Keratinocyte (primary cell): ENCODE measurements around the gene ZNF350.

Source experiments
- CTCF ChIP-seq, 3 experiments: IDR thresholded peaks in 1 of 3; conservative IDR thresholded peaks in 1 of 3; optimal IDR thresholded peaks in 1 of 3; 2 replicates in 2 of 3; 3 replicates in 1 of 3; pipeline versions ENCODE3 to v1.5.1; 2011; ENCODE audit warnings: low read length in 3 of 3, mild to moderate bottlenecking in 3 of 3, moderate library complexity in 2 of 3, control low read depth in 1 of 3, inconsistent platforms in 1 of 3; ENCODE audit not compliant: insufficient read depth in 2 of 3; ENCODE audit errors: extremely low read depth in 1 of 3
- EZH2 ChIP-seq: IDR thresholded peaks from one replicate; pipeline ENCODE4 v1.6.1; 2012; ENCODE audit warnings: inconsistent platforms, mild to moderate bottlenecking, low read length, moderate library complexity

- TF ChIP-seq CTCF (optimal IDR thresholded peaks at IDR 0.05 in 1 of 3, IDR thresholded peaks at IDR 0.05 in 1 of 3, conservative IDR thresholded peaks at IDR 0.05 in 1 of 3; ENCODE audit: extremely low read depth in 1 of 3, insufficient read depth in 2 of 3, low read length in 3 of 3), result no peak
- no peak for TF ChIP-seq EZH2
These were observed 20.8 kb upstream of the ZNF350 start for GRCh38 chr19:52007451-52007805.
